Activated CD4-positive, alpha-beta T cell treated with anti-CD3 and anti-CD28 coated beads, Interleukin-2, amount 50 U/mL, for 48 hours (primary cell): ENCODE measurements around the gene CALML3.

Experiments used
- DNase-seq, 2 experiments: peaks; one replicate each; pipeline ENCODE4 v3.0.0-alpha.2; 2020

CALML3 gene

DNA sequence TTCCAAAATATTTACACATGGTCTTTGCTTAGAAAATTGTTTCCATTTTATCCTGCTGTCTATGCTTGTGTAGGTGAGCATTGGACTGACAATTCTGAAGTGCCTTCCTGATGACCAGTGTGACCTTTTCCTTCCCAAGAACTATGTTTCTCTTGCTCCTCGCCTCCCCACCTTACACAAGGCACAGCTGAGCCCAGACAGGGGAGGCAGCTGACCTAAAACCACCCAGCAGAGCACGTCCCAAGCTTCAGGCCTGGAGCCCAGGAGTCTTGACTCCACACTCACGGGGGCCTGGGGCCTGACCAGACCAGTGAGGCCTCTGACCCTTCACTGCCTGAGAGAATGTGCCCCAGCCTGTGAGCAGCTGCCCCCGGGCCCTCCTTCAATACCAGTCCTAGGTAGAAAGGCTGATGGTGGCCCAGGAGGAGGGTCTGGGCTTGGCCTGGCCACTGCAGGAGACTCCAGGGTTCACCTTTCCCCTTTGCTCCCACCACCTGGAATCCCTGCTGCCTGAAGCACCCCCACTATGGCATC is 32.4 kb upstream of the CALML3 start:
- no peak for DNase-seq

GRCh38 chr10:5492929-5493576 is 31.7 kb upstream of the CALML3 start:
- no peak for DNase-seq

- DNase-seq, result no peak
These were observed 31.1 kb upstream of the CALML3 start for GRCh38 chr10:5493691-5494090.

- no peak for DNase-seq
These were observed 30.1 kb upstream of the CALML3 start for GRCh38 chr10:5494611-5495010.

DNA sequence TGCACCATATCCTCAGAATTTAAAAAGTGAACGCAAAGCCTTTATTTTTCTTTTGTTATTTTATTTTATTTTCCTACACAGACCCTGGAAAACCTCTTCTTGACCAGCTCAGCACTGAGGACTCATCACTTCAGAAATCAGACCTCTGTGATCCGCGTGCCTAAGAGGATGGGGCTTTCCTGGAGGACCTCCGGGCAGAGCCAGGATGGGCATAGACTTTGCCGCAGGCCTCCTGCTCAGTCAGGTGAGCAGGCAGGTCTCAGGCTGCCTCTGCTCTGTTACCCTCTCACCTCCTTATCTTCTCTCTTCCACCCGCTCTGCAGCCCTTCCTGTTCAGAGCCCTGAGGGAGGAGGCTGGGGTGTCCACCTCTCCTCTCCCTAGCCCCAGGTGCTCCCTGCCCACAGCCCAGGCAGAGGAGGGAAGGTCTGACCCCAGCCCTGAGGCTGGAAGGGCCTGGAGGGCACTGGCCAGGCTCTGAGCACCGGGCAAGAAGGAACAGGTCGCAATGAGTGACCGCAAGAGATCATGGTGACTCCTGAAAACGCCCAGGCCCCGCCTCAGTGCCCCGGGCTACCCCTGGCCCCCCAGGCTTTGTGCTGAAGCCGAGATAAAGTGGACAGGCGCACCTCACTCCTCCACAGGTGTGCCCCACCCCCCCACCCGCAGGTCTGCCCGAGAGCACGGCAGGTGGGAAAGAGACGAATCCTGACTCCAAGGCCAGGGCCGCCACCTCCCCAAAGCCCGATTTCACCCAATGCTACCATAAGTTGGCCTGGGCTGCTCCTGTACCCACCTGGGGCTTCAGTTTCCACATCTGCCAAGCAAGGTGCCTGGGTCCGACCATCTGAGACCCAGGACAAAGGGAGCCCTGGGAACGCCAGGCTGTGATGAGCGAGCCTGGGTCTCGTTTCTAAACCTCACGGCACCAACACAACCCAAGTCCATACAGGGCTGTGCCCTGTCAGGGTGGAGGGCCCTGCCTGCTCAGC is 28.2 kb upstream of the CALML3 start:
- DNase-seq, result no peak

DNA sequence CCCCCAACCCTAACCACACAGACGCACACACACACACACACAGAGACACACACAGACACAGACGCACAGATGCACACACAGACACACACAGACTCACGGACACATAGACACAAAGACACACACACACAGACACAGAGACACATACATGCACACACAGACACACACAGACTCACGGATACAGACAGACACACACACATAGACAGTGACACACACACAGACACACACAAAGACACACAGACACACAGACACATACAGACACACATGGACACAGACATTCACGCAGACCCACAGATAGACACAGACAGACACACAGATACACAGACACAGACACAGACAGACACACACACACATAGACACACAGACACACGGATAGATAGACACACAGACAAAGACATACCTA is 27.5 kb upstream of the CALML3 start:
- DNase-seq, result no peak

DNA sequence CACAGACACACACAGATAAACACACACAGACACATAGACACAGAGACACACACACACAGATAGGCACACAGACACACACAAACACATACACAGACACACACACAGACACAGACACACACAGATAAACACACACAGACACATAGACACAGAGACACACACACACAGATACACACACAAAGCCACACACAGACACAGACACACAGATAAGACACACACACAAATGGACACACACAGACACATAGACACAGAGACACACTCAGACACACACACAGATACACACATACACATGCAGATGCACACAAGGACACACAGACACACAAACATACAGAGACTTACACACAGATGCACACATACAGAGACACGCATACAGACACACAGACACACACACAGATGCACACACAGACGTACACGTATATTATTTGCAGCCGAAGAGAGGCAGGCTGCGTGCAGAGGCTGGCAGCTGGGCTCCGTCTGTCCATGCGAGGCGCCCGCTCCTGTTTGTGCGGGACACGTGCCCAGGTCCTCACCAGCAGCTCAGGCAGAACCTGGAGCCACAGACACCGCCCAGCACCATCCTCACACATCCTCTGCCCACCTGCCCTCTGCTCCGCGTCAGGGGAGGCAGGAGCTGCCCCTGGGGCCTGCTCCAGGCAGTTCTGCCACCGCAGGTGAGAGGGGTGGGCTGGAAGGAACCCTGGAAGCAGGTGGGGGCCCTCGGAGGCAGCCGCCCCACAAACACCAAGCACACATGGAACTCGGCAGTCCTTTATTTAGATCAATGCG is 26.6 kb upstream of the CALML3 start:
- DNase-seq, result no peak

DNA sequence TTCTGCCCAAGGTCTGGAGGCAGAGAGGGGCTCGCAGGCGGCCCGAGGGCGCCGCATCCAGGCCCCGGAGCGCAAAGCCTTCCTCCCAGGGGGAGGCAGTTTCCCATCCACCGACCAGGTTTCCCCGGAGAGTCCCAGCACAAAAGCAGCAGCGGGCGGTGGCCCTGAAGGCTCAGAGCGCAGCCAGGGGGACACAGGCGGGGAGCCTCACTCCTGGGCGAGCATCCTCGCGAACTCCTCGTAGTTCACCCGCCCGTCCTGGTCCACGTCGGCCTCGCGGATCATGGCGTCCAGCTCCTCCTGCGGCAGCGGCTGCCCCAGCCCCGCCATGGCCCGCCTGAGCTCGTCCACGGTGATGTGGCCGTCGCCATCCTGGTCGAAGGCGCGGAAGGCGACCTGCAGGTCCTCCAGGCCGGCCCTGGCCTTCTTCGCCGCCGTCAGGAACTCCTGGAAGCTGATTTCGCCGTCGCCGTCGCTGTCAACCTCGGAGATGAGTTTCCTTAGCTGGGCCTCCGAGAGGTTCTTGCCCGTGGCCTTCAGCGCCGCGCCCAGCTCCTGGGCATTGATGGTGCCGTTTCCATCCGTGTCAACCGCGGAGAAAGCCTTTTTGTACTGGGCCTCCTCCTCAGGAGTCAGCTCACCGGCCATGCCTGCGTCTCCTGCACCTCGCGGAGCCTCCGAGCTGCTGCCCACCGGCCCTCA is 25.8 kb upstream of the CALML3 start:
- DNase-seq, result no peak

DNA sequence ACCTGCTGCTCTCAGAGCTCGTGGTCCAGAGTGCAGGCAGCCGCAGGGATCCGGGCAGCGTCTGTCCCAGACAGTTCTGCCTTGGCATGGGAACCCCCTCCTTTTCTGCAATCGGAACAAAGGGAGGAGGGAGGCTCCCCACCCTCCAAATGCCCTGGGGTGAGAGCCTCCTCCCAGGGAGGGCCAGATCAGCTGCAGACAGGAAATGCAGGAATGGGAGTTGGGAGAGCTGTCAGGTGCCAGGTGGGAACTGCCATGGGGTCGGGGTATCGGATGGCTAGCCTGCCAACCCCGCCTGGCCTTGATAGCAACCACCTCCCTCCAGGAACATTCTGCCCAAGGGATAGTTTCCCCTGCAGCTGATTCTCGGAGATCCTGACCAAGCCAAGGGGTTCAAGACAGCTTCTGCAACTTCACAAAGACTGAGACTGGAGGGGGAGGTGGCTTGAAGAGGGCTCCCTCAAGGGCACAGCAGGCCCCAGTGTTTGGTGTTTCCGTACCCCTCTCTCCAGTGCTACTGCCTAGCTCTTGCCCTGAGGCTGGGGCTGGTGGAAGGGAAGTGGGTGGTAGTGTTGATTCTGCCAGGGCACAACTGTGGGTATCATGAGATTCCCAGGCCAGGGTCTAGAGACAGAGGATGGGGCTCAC is 25.1 kb upstream of the CALML3 start, which contains the start of gene CALML5:
Gene CALML5, minus strand, starts transcription at position 78 of the 648 bp plus-strand sequence. CDS start 132 bp downstream, outside the sequence.
- DNase-seq, result no peak

GRCh38 chr10:5500162-5500670 is 24.5 kb upstream of the CALML3 start:
- no peak for DNase-seq

DNA sequence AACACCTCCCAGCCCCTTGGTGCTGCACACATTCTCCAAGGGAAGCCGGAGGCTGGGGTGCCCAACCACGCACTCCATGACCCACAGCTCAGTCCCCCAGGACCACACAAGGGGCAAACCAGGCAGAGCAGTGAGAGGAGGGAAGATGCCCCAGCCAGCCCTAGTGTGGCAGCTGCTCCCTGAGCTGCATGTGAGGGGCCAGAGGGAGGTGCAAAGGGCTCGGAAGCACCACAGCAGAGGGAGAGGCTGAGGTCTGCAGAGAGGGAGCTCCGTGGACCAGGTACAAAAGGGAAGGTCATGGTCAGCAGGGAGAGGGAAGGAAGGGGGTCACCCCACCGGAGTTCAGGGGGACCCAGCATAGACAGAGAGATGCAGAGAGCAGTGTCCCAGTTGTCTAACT is 23.9 kb upstream of the CALML3 start:
- no peak for DNase-seq

- no peak for DNase-seq
These were observed 22.7 kb upstream of the CALML3 start for GRCh38 chr10:5502061-5502521.

- DNase-seq, result no peak
These were observed 21.9 kb upstream of the CALML3 start for GRCh38 chr10:5502571-5503476.

- DNase-seq, result no peak
These were observed 21.3 kb upstream of the CALML3 start for GRCh38 chr10:5503477-5503835.

DNA sequence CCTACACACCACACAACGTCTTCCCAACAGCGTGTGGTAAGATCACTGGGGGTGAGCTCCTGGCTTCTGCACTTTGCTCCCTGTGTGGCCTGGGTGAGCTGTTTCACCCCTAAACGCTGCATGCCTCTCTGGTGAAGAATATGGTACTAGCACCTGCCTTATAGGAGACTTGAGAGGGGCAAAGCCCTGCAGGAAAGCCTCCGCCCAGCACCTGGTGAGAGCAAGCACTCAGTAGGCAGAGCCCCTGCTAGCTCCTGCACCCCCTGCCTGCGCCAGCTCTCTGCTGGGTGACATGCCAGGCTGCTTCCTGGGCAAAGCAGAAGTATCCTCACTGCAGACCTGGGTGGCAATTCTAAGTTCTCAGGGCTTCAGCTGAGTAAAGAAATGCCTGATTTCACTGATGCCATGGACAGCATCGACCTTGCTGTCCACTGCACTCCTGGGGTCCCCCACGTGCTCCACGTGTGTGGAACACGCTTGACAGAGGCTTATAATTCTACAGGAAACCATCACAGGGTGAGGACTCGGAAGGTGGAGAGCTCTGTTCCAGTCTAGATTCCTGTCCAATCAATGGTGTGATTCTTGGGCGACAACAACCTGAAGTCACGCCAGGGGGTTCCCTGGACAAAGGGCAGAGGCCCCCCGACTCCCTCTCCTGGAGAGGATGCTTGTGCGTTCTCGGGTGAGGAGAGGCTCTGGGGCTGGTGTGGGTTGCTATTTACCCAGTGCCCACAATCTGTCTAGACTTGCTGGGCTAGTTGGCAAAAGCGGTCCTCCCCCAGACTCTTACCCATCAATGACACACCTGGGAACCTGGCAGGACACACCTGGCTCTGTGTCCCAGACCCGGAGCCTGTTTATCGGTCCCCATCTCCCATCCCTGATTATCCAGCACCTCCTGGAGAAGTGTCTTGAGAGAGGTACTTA is 20.4 kb upstream of the CALML3 start:
- DNase-seq, result no peak

GRCh38 chr10:5506246-5506645 is 18.5 kb upstream of the CALML3 start:
- DNase-seq, result no peak

GRCh38 chr10:5506751-5507648 is 17.8 kb upstream of the CALML3 start:
- no peak for DNase-seq

DNA sequence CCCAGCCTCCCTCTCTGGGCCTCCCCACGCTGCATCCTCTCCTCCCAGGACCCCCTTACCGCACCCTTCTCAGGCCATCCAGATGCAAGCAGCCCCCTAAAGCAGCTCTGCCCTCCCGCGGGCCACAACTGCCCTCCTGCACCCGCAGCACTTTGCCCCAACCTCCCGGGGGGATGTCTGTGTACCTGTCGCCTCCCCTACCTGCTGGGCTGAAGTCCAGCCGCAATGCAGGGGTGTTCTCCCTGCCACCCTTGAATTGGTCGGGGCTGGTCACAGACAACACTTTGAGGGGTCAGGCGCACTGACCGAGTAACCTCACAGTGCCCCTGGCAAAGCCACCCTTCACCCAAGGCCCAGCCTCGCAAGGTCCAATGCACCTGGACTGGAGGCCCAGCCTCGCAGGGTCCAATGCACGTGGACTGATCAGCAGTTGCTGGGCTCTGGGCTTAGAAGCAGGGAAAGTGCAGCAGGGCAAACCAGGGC is 17.1 kb upstream of the CALML3 start:
- DNase-seq, result no peak
